H1 (cell line): ENCODE data around the gene ATP1A3. TPM values are rescaled to one million over a fixed set of nuclear protein-coding genes. Genes with fewer than 3 reads are reported as not detected.
A peak's percentile ranks its signal among the peaks of the same experiment; 100 is the strongest.

Source experiments
- CTCF ChIA-PET: fragments of 300-600 bp; sonication (Branson Sonifier 250); formaldehyde crosslinking; loops from one replicate; lab custom pipeline; 2021; ENCODE audit not compliant: partially characterized antibody; lab: Charles Lee
- POLR2A ChIA-PET: fragments of 300-600 bp; sonication (Branson Sonifier 250); formaldehyde crosslinking; loops from one replicate; lab custom pipeline; 2021; ENCODE audit warnings: inconsistent platforms; ENCODE audit not compliant: partially characterized antibody; lab: Charles Lee
- DNase-seq, 2 experiments: peaks; one replicate each; pipeline versions ENCODE4 v3.0.0 to v3.0.0-alpha.2; 2010 to 2022; ENCODE audit warnings: low spot score in 2 of 2, low read depth in 1 of 2, mixed read lengths in 1 of 2
- FAIRE-seq: peaks from 2 replicates; lab custom pipeline; 2011; peaks lifted over from hg19 to GRCh38; lab: Jason Lieb, UNC
- H2AFZ ChIP-seq: 2 replicates; pipeline ENCODE4 v1.8.1; 2012; ENCODE audit warnings: low read length, inconsistent platforms
- H2AK5ac ChIP-seq: 2 replicates; pipeline ENCODE4 v1.6.1; 2013; ENCODE audit warnings: low read depth, low read length
- H2BK120ac ChIP-seq: replicated peaks from 2 replicates; pipeline ENCODE3; 2013; ENCODE audit warnings: low read depth, low read length, inconsistent platforms
- H2BK12ac ChIP-seq: 2 replicates; pipeline ENCODE4 v1.6.1; 2013; ENCODE audit warnings: low read depth, low read length
- H2BK15ac ChIP-seq: 2 replicates; pipeline ENCODE4 v1.6.1; 2013; ENCODE audit warnings: low read length
- H2BK20ac ChIP-seq: 2 replicates; pipeline ENCODE4 v1.6.1; 2013; ENCODE audit warnings: low read length
- H2BK5ac ChIP-seq: 2 replicates; pipeline ENCODE4 v1.6.1; 2013; ENCODE audit warnings: low read depth, low read length
- H3K14ac ChIP-seq: 2 replicates; pipeline ENCODE4 v1.6.1; 2013; ENCODE audit warnings: inconsistent platforms; ENCODE audit not compliant: insufficient read length
- H3K18ac ChIP-seq: 2 replicates; pipeline ENCODE4 v1.6.1; 2013; ENCODE audit warnings: low read length; ENCODE audit errors: extremely low read depth
- H3K23ac ChIP-seq: 2 replicates; pipeline ENCODE4 v1.6.1; 2013; ENCODE audit warnings: inconsistent platforms; ENCODE audit not compliant: insufficient read length
- H3K23me2 ChIP-seq: 2 replicates; pipeline ENCODE4 v1.6.1; 2013; ENCODE audit warnings: low read depth, low read length
- H3K27ac ChIP-seq: 2 replicates; pipeline ENCODE4 v1.6.1; 2011; ENCODE audit warnings: low read depth, low read length, inconsistent platforms
- H3K27me3 ChIP-seq, 4 experiments: replicated peaks in 1 of 4; 1 replicate in 1 of 4; 2 replicates in 3 of 4; pipeline versions ENCODE4 v1.6.1 to v1.8.1; 2011 to 2013; ENCODE audit warnings: low read length in 3 of 4, mild to moderate bottlenecking in 3 of 4, inconsistent platforms in 2 of 4, mixed read lengths in 2 of 4, moderate library complexity in 1 of 4; ENCODE audit not compliant: control insufficient read depth in 3 of 4, insufficient read depth in 3 of 4; ENCODE audit errors: extremely low read depth in 1 of 4
- H3K36me3 ChIP-seq, 4 experiments: 2 replicates each; pipeline versions ENCODE4 v1.6.1 to v1.8.1; 2011 to 2013; ENCODE audit warnings: mild to moderate bottlenecking in 4 of 4, low read length in 3 of 4, moderate library complexity in 2 of 4, control low read depth in 1 of 4, inconsistent platforms in 1 of 4; ENCODE audit not compliant: insufficient read depth in 4 of 4, control insufficient read depth in 2 of 4
- H3K4ac ChIP-seq: replicated peaks from 2 replicates; pipeline ENCODE3; 2013; ENCODE audit warnings: low read length, low read depth, mixed read lengths, inconsistent platforms; ENCODE audit not compliant: insufficient read length
- H3K4me1 ChIP-seq, 4 experiments: replicated peaks in 1 of 4; 1 replicate in 1 of 4; 2 replicates in 3 of 4; pipeline versions ENCODE4 v1.6.1 to v1.8.1; 2011 to 2013; ENCODE audit warnings: low read length in 3 of 4, inconsistent platforms in 2 of 4, mixed read lengths in 1 of 4; ENCODE audit not compliant: insufficient read depth in 4 of 4, control insufficient read depth in 3 of 4
- H3K4me2 ChIP-seq, 2 experiments: 2 replicates each; pipeline versions ENCODE4 v1.6.1 to v1.8.1; 2011 to 2013; ENCODE audit warnings: low read depth in 2 of 2, low read length in 2 of 2, control low read depth in 1 of 2, inconsistent platforms in 1 of 2, mild to moderate bottlenecking in 1 of 2; ENCODE audit not compliant: insufficient read depth in 1 of 2
- H3K4me3 ChIP-seq, 4 experiments: fragments of 200-600, 300-600 bp in 1 of 4; sonication (generic), shearing (Covaris generic), sonication (Bioruptor Twin) in 1 of 4; 2 replicates each; pipeline versions ENCODE4 v1.5.1 to v1.8.1; 2011 to 2016; ENCODE audit warnings: low read length in 4 of 4, low read depth in 3 of 4, control low read depth in 2 of 4, inconsistent platforms in 2 of 4, mild to moderate bottlenecking in 2 of 4, mixed read lengths in 1 of 4, moderate library complexity in 1 of 4; ENCODE audit not compliant: insufficient read depth in 2 of 4; ENCODE audit errors: extremely low read depth in 1 of 4
- H3K56ac ChIP-seq: replicated peaks from 2 replicates; pipeline ENCODE3; 2013; ENCODE audit warnings: low read depth, mild to moderate bottlenecking, mixed read lengths, low read length, inconsistent platforms; ENCODE audit not compliant: insufficient read length
- H3K79me1 ChIP-seq: 2 replicates; pipeline ENCODE4 v1.6.1; 2013; ENCODE audit warnings: low read depth, low read length, control low read depth
- H3K79me2 ChIP-seq, 2 experiments: 2 replicates each; pipeline versions ENCODE4 v1.6.1 to v1.8.1; 2012 to 2013; ENCODE audit warnings: low read length in 2 of 2, mild to moderate bottlenecking in 2 of 2, inconsistent platforms in 1 of 2; ENCODE audit not compliant: insufficient read depth in 2 of 2, control insufficient read depth in 1 of 2
- H3K9ac ChIP-seq, 4 experiments: replicated peaks in 1 of 4; 1 replicate in 1 of 4; 2 replicates in 3 of 4; pipeline versions ENCODE4 v1.6.1 to v1.8.1; 2011 to 2013; ENCODE audit warnings: low read depth in 3 of 4, low read length in 3 of 4, control low read depth in 2 of 4, mild to moderate bottlenecking in 2 of 4, moderate library complexity in 2 of 4, inconsistent platforms in 1 of 4; ENCODE audit errors: extremely low read depth in 1 of 4
- H3K9me3 ChIP-seq, 2 experiments: 2 replicates each; pipeline versions ENCODE4 v1.6.1 to v1.8.1; 2012 to 2013; ENCODE audit warnings: mild to moderate bottlenecking in 2 of 2, moderate library complexity in 2 of 2, control low read depth in 1 of 2, inconsistent platforms in 1 of 2, low read depth in 1 of 2, low read length in 1 of 2, mixed read lengths in 1 of 2; ENCODE audit not compliant: insufficient read depth in 2 of 2
- H4K20me1 ChIP-seq, 2 experiments: replicated peaks in 1 of 2; 2 replicates each; pipeline versions ENCODE3 to v1.8.1; 2011 to 2013; ENCODE audit warnings: inconsistent platforms in 2 of 2, low read length in 2 of 2, mild to moderate bottlenecking in 1 of 2; ENCODE audit not compliant: insufficient read depth in 2 of 2, control insufficient read depth in 1 of 2
- H4K5ac ChIP-seq: 2 replicates; pipeline ENCODE4 v1.6.1; 2013; ENCODE audit warnings: low read length, low read depth, mixed read lengths, inconsistent platforms; ENCODE audit not compliant: insufficient read length
- H4K8ac ChIP-seq: 2 replicates; pipeline ENCODE4 v1.8.0; 2013; ENCODE audit warnings: mild to moderate bottlenecking, moderate library complexity, low read length, inconsistent platforms; ENCODE audit not compliant: insufficient read depth; ENCODE audit errors: extremely low read depth
- H4K91ac ChIP-seq: replicated peaks from 2 replicates; pipeline ENCODE3; 2013; ENCODE audit warnings: low read length, mixed read lengths, inconsistent platforms; ENCODE audit not compliant: insufficient read length
- CBX5 ChIP-seq: fragments of 300-800, 300-1000 bp; sonication (generic); IDR thresholded peaks from 2 replicates; pipeline ENCODE4 v1.7.1; 2016; ENCODE audit warnings: antibody characterized with exemption, low read length, low read depth
- EZH2 ChIP-seq: fragments of 200-600 bp; sonication (generic); IDR thresholded peaks from 2 replicates; pipeline ENCODE4 v1.7.1; 2012; ENCODE audit warnings: low read depth, mild to moderate bottlenecking, moderate library complexity, low read length, inconsistent platforms; ENCODE audit not compliant: severe bottlenecking
- RBBP5 ChIP-seq: IDR thresholded peaks from 2 replicates; pipeline ENCODE4 v1.7.1; 2012; ENCODE audit warnings: low read depth, mild to moderate bottlenecking, inconsistent platforms, low read length, moderate library complexity, borderline replicate concordance
- SUZ12 ChIP-seq: fragments of 200-600 bp; sonication (generic); IDR thresholded peaks from 2 replicates; pipeline ENCODE4 v1.6.1; 2012; ENCODE audit warnings: mild to moderate bottlenecking, inconsistent platforms, low read length, moderate library complexity, mixed read lengths
- USF2 ChIP-seq: IDR thresholded peaks from 2 replicates; pipeline ENCODE4 v1.6.1; 2011; ENCODE audit warnings: low read length, improper control_type of control experiment
- WGBS, 2 experiments: shearing (Covaris generic) in 1 of 2; methylation state at CpG; one replicate each; pipeline versions ENCODE4 v1.1.6 to v1.1.7; 2013 to 2015; ENCODE audit warnings: low lambda C conversion rate in 2 of 2, mixed read lengths in 2 of 2, inconsistent platforms in 1 of 2, low coverage in 1 of 2, missing lambda C conversion rate in 1 of 2; ENCODE audit not compliant: insufficient replicate concordance in 2 of 2, insufficient coverage in 1 of 2, insufficient read length in 1 of 2; ENCODE audit errors: extremely low coverage in 1 of 2, missing lambda C conversion rate in 1 of 2; 5-methylcytosine and 5-hydroxymethylcytosine counted together
- polyA plus RNA-seq, 7 experiments: library from polyadenylated mRNA; depleted of rRNA in 3 of 7; stranded (reverse) in 5 of 7; unstranded in 2 of 7; fragments of >200 nt in 5 of 7; fragments of 200-250 nt in 2 of 7; gene quantifications; 1 replicate in 5 of 7; 2 replicates in 1 of 7; 4 replicates in 1 of 7; pipeline versions ENCODE4 v1.2.1 to v1.2.3, GENCODE V29; 2011 to 2013; ENCODE audit warnings: missing spikeins in 2 of 7, mixed read lengths in 2 of 7
- total RNA-seq: library from RNA; stranded (reverse); fragmentation: NEBNext Ultra II Directional; extraction: Animal tissue kit (Norgen Biotek cat#: 25700); gene quantifications from 2 replicates; pipeline ENCODE4 v1.2.1, GENCODE V29; 2021

The ATP1A3 gene
- total and polyA plus RNA-seq, 2 of the 8 experiments (the other 6 are each of a cell fraction or from before 2014, with no cell fraction given), result 11.1 to 41.2 TPM

GRCh38 chr19:41927497-41928192, 66.4 kb downstream of the ATP1A3 start:
- no peak overlapping the region for H4K91ac ChIP-seq
- H2AK5ac ChIP-seq, result no peak overlapping the region
- H3K27me3 ChIP-seq, result peaks cover 88 to 98% (median 95%) of the 10 kb centered on the region in 4 experiments
- no peak overlapping the region for H3K9ac ChIP-seq
- peaks cover 8 to 30% of the 10 kb centered on the region in 2 experiments for H4K20me1 ChIP-seq
- no peak overlapping the region for H3K23ac ChIP-seq
- no peak for TF ChIP-seq RBBP5
- no peak for TF ChIP-seq USF2
- peak; percentile 50; the same call in 1 of the 2 replicates for TF ChIP-seq SUZ12
- TF ChIP-seq EZH2, result peak; percentile 71
- TF ChIP-seq CBX5, result no peak
- no peaks in the 10 kb centered on the region for H3K9me3 ChIP-seq
- H3K14ac ChIP-seq, result no peak overlapping the region
- FAIRE-seq (no peak), DNase-seq (no peak)
- H4K5ac ChIP-seq, result no peak overlapping the region
- no peak overlapping the region for H2AFZ ChIP-seq
- no peak overlapping the region for H2BK5ac ChIP-seq
- ChIA-PET CTCF (interaction anchor here (1.0 to 1.5 kb wide), 7 partner anchors 9 to 54 kb away, joined by 3 to 6 read pairs (median 5); no protein-coding TSS in a partner anchor), POLR2A (interaction anchor here (0.7 to 9.6 kb wide), 9 partner anchors 9 to 67 kb away, joined by 3 to 71 read pairs (median 5); partner anchors contain the start of gene RPS19)
- no peak overlapping the region for H3K56ac ChIP-seq
- H3K4me1 ChIP-seq, result peaks cover 6 to 20% (median 13%) of the 10 kb centered on the region in 4 experiments
- no peaks in the 10 kb centered on the region for H3K79me1 ChIP-seq
- H3K18ac ChIP-seq, result no peak overlapping the region
- H3K4me2 ChIP-seq, result peak overlapping the region; percentile 66 to 79
- H3K36me3 ChIP-seq, result no peaks in the 10 kb centered on the region
- peak overlapping the region; percentile 33 to 60 (median 42); a peak in 6 of 8 replicates for H3K4me3 ChIP-seq
- no peak overlapping the region for H3K4ac ChIP-seq
- no peak overlapping the region for H3K27ac ChIP-seq
- H2BK12ac ChIP-seq, result no peak overlapping the region
- no peak overlapping the region; the same call in 1 of the 2 replicates for H4K8ac ChIP-seq
- H2BK15ac ChIP-seq, result no peak overlapping the region
- 32% methylated on average over 2 of the region's 43 CpGs; no CpG with 5 or more reads in 1 of the 2 experiments for WGBS, 2 experiments
- H2BK20ac ChIP-seq, result no peak overlapping the region
- no peak overlapping the region for H2BK120ac ChIP-seq
- peaks cover 12% of the 10 kb centered on the region for H3K23me2 ChIP-seq
- no peaks in the 10 kb centered on the region for H3K79me2 ChIP-seq
